Cardiac muscle cell (in vitro differentiated cells and primary cell): ENCODE data around the gene PHPT1. TPM values are rescaled to one million over a fixed set of nuclear protein-coding genes. Genes with fewer than 3 reads are reported as not detected.
"Not testable (repeated sequence)": the region's sequence is repeated elsewhere in the genome, so short reads cannot be mapped to it uniquely, and the experiment has no call there.

Source experiments
- DNase-seq, 2 donors: peaks; one replicate each; pipeline versions ENCODE4 v3.0.0 to v3.0.0-alpha.2; 2010 to 2017; ENCODE audit warnings: low read depth in 1 of 2, low spot score in 1 of 2
- H3K27ac ChIP-seq: fragments of 200-600 bp; sonication (generic); 2 replicates; pipeline ENCODE4 v1.5.1; 2016
- H3K27me3 ChIP-seq: fragments of 200-600 bp; sonication (generic); 2 replicates; pipeline ENCODE4 v1.6.0; 2016; ENCODE audit warnings: control low read depth
- H3K36me3 ChIP-seq: fragments of 200-600 bp; sonication (generic); 2 replicates; pipeline ENCODE4 v1.5.1; 2016; ENCODE audit warnings: control low read depth
- H3K4me1 ChIP-seq: fragments of 200-600 bp; sonication (generic); 2 replicates; pipeline ENCODE4 v1.8.1; 2017; ENCODE audit warnings: low read depth, mild to moderate bottlenecking, mixed run types
- H3K4me3 ChIP-seq: fragments of 200-600 bp; sonication (generic); 2 replicates; pipeline ENCODE4 v1.5.1; 2016; ENCODE audit warnings: mild to moderate bottlenecking
- H3K9me3 ChIP-seq: fragments of 200-600 bp; sonication (generic); 2 replicates; pipeline ENCODE4 v1.5.1; 2017; ENCODE audit warnings: low read depth, mild to moderate bottlenecking, control low read depth
- CTCF ChIP-seq: IDR thresholded peaks from 2 replicates; pipeline ENCODE4 v1.5.1; 2012; ENCODE audit warnings: low read depth, mild to moderate bottlenecking, low read length
- polyA plus RNA-seq: library from polyadenylated mRNA; unstranded; fragments of >200 nt; fragmentation: Nextera tagmentation; extraction: Ambion mirVana; gene quantifications from 2 replicates; pipeline ENCODE4 v1.2.1, GENCODE V29; 2016
- total RNA-seq: library from RNA; depleted of rRNA; stranded (reverse); fragments of >200 nt; gene quantifications from 2 replicates; pipeline ENCODE4 v1.2.3, GENCODE V29; 2016

PHPT1 gene
- total and polyA plus RNA-seq, 2 experiments from 2014 or later, result 185 to 565 TPM

GRCh38 chr9:136865041-136865767, 16.0 kb downstream of the PHPT1 start:
- Histone ChIP-seq H3K27me3 (no peaks in the 10 kb centered on the region), H3K9me3 (no peaks in the 10 kb centered on the region), H3K27ac (peak overlapping the region; percentile 95), H3K4me3 (peak overlapping the region; percentile 99), H3K4me1 (peaks cover 5% of the 10 kb centered on the region), H3K36me3 (peaks cover 19% of the 10 kb centered on the region)
- TF ChIP-seq CTCF, result no peak
- DNase-seq, result no peak

- Histone ChIP-seq H3K4me1 (peaks cover 5% of the 10 kb centered on the region), H3K4me3 (peak overlapping the region; percentile 99), H3K27me3 (no peaks in the 10 kb centered on the region), H3K9me3 (no peaks in the 10 kb centered on the region), H3K36me3 (peaks cover 19% of the 10 kb centered on the region), H3K27ac (peak overlapping the region; percentile 95)
- TF ChIP-seq CTCF, result no peak
- DNase-seq, result no peak
Observed at GRCh38 chr9:136865768-136866103, 16.5 kb downstream of the PHPT1 start.

GRCh38 chr9:136866898-136867421, 17.8 kb downstream of the PHPT1 start:
- DNase-seq, H3K9me3 ChIP-seq, H3K27me3 ChIP-seq, H3K4me1 ChIP-seq: not testable (repeated sequence)
- Histone ChIP-seq H3K27ac (peak overlapping the region; percentile 95), H3K4me3 (peak overlapping the region; percentile 99), H3K36me3 (peaks cover 15% of the 10 kb centered on the region)

GRCh38 chr9:136867480-136867879, 18.3 kb downstream of the PHPT1 start:
- no peak overlapping the region for H3K4me3 ChIP-seq

GRCh38 chr9:136867917-136868316, 18.7 kb downstream of the PHPT1 start:
- H3K27ac ChIP-seq, result no peak overlapping the region
- H3K36me3 ChIP-seq, result peaks cover 10% of the 10 kb centered on the region
- DNase-seq, result no peak
- H3K4me1 ChIP-seq, result peaks cover 5% of the 10 kb centered on the region
- H3K27me3 ChIP-seq, result no peaks in the 10 kb centered on the region
- H3K4me3 ChIP-seq, result no peak overlapping the region
- H3K9me3 ChIP-seq, result no peaks in the 10 kb centered on the region
- no peak for TF ChIP-seq CTCF

More at GRCh38 chr9:136867480-136867879, 18.3 kb downstream of the PHPT1 start:
- Histone ChIP-seq H3K36me3 (peaks cover 14% of the 10 kb centered on the region), H3K4me1 (peaks cover 5% of the 10 kb centered on the region), H3K9me3 (no peaks in the 10 kb centered on the region), H3K27me3 (no peaks in the 10 kb centered on the region), H3K27ac (no peak overlapping the region)
- TF ChIP-seq CTCF, result no peak
- no peak for DNase-seq

- no peak for DNase-seq
- Histone ChIP-seq H3K4me1 (peaks cover 5% of the 10 kb centered on the region), H3K27me3 (no peaks in the 10 kb centered on the region), H3K9me3 (no peaks in the 10 kb centered on the region), H3K27ac (no peak overlapping the region), H3K36me3 (peaks cover 3% of the 10 kb centered on the region), H3K4me3 (no peak overlapping the region)
- TF ChIP-seq CTCF, result no peak
Observed at GRCh38 chr9:136868644-136869043, 19.4 kb downstream of the PHPT1 start.

- not testable (repeated sequence) for H3K27ac ChIP-seq, H3K36me3 ChIP-seq, DNase-seq, H3K27me3 ChIP-seq, H3K4me1 ChIP-seq, H3K9me3 ChIP-seq, H3K4me3 ChIP-seq
Observed at GRCh38 chr9:136869611-136870010, 20.4 kb downstream of the PHPT1 start.
